T-helper 17 cell (primary cell): Measurements from ENCODE around the gene EPHA7. TPM values are rescaled to one million over a fixed set of nuclear protein-coding genes. Genes with fewer than 3 reads are reported as not detected.

Experiments used
- ATAC-seq: fragments of 150-1000 bp; cut with Tn5 transposase; 2 replicates; pipeline ENCODE4 v1.10.0; 2021; ENCODE audit warnings: mild to moderate bottlenecking, moderate library complexity
- DNase-seq, 3 donors: peaks; one replicate each; pipeline versions ENCODE4 v3.0.0 to v3.0.0-alpha.2; 2020 to 2021
- H3K9me3 ChIP-seq: one replicate; pipeline ENCODE4 v1.7.0; 2013; ENCODE audit warnings: low read length, mild to moderate bottlenecking; ENCODE audit not compliant: control insufficient read depth, poor library complexity, severe bottlenecking
- H3K27ac Mint-ChIP-seq: one replicate; pipeline ENCODE4 v1.8.0; 2022; ENCODE audit warnings: mild to moderate bottlenecking, moderate library complexity, mixed read lengths
- H3K27me3 Mint-ChIP-seq: one replicate; pipeline ENCODE4 v1.8.0; 2022; ENCODE audit warnings: mixed read lengths
- H3K36me3 Mint-ChIP-seq: one replicate; pipeline ENCODE4 v1.8.0; 2022; ENCODE audit warnings: low read depth, mixed read lengths
- H3K4me1 Mint-ChIP-seq: one replicate; pipeline ENCODE4 v1.8.0; 2022; ENCODE audit warnings: mild to moderate bottlenecking, mixed read lengths
- H3K4me3 Mint-ChIP-seq: one replicate; pipeline ENCODE4 v1.8.0; 2022; ENCODE audit warnings: mild to moderate bottlenecking, moderate library complexity, mixed read lengths
- total RNA-seq, 4 donors: library from RNA in 2 of 4; stranded (reverse) in 2 of 4; gene quantifications; one replicate each; pipeline ENCODE4 v1.2.3 and lab custom pipeline; 2022 to 2026

The EPHA7 gene
- total RNA-seq, 2 donors from 2014 or later, result not detected

GRCh38 chr6:93376026-93376540 lies 43.3 kb downstream of the EPHA7 start:
- H3K4me1 Mint-ChIP-seq, result no peaks in the 10 kb centered on the region
- DNase-seq, result no peak
- no peak overlapping the region for H3K4me3 Mint-ChIP-seq
- ATAC-seq, result no peak
- no peaks in the 10 kb centered on the region for H3K27me3 Mint-ChIP-seq
- H3K9me3 ChIP-seq, result no peaks in the 10 kb centered on the region
- no peak overlapping the region for H3K27ac Mint-ChIP-seq
- H3K36me3 Mint-ChIP-seq, result no peaks in the 10 kb centered on the region

GRCh38 chr6:93373445-93373844 lies 45.9 kb downstream of the EPHA7 start:
- DNase-seq, result no peak
- Mint-ChIP-seq H3K27ac (no peak overlapping the region), H3K36me3 (no peaks in the 10 kb centered on the region), H3K27me3 (no peaks in the 10 kb centered on the region), H3K4me3 (no peak overlapping the region), H3K4me1 (no peaks in the 10 kb centered on the region)
- no peaks in the 10 kb centered on the region for H3K9me3 ChIP-seq
- ATAC-seq, result no peak

DNA sequence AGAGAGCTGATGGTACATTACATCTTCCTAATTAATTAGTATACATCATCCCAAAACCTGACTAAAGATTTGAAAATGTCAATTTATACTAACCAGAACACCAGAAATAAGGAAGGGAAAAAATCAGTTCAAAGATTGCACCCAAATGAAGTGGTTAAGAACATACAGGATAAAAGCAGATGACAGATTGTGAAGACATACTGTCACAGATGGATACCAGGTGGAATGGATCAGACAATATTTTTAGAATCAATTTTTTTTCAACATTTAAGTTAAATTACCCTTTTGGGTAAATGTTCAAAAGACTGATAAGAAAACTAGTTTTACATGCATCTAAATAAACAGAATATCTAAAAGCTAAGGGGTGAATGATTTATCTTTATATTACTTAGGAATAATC lies 47.6 kb downstream of the EPHA7 start:
- DNase-seq, result no peak
- ATAC-seq, result no peak
- no peak overlapping the region for H3K4me3 Mint-ChIP-seq
- no peaks in the 10 kb centered on the region for H3K36me3 Mint-ChIP-seq
- H3K27me3 Mint-ChIP-seq, result no peaks in the 10 kb centered on the region
- H3K27ac Mint-ChIP-seq, result no peak overlapping the region
- no peaks in the 10 kb centered on the region for H3K4me1 Mint-ChIP-seq
- H3K9me3 ChIP-seq, result no peaks in the 10 kb centered on the region

DNA sequence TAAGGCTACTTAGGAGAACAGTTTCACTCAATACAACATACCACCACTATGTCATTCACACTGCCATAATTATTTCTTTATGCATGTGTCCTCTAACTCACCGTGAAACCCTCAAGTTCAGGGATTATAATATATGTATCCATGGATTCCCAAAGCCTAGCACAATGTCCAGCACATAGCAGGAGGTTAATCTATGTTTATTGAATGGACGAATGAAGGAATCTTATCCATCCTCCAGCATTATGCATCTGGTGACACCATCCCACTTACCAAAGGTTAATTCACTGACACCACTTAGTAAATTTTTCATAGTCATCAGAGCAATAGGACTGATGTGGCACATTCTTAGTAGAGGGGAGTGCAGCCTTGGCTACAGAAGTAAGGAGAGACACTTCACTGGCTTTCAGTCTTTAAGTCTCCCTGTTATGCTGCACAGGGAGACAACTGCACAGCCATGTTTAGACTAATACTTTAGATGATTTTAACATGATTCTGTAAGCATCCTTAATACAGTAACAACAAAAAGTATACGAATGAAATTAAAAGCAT lies 49.7 kb downstream of the EPHA7 start:
- no peak overlapping the region for H3K27ac Mint-ChIP-seq
- H3K36me3 Mint-ChIP-seq, result no peaks in the 10 kb centered on the region
- H3K9me3 ChIP-seq, result no peaks in the 10 kb centered on the region
- no peaks in the 10 kb centered on the region for H3K27me3 Mint-ChIP-seq
- H3K4me1 Mint-ChIP-seq, result no peaks in the 10 kb centered on the region
- H3K4me3 Mint-ChIP-seq, result no peak overlapping the region
- DNase-seq (no peak), ATAC-seq (no peak)

GRCh38 chr6:93366506-93366905 lies 52.9 kb downstream of the EPHA7 start:
- no peaks in the 10 kb centered on the region for H3K27me3 Mint-ChIP-seq
- H3K9me3 ChIP-seq, result no peaks in the 10 kb centered on the region
- no peaks in the 10 kb centered on the region for H3K36me3 Mint-ChIP-seq
- H3K4me3 Mint-ChIP-seq, result no peak overlapping the region
- ATAC-seq (no peak), DNase-seq (no peak)
- H3K4me1 Mint-ChIP-seq, result no peaks in the 10 kb centered on the region
- H3K27ac Mint-ChIP-seq, result no peak overlapping the region

DNA sequence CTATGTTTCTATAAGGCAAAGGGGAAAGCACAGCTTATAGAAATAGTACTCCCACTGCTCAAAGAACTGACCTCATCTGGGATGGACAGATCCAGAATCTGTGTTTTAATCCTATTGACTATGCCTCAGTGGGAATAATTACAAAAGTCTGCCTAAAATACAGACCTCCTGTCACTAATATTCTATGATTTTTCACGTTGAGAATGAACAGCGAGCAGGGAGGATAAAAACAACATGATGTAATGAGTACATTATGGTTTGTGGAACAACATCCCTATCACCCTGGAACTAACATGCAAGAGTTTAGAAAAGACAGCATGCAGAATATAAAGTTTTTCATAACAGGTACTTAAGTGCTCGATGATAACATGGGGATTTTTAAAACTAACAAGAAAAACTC lies 53.9 kb downstream of the EPHA7 start:
- ATAC-seq (no peak), DNase-seq (no peak)
- no peaks in the 10 kb centered on the region for H3K27me3 Mint-ChIP-seq
- no peak overlapping the region for H3K4me3 Mint-ChIP-seq
- H3K36me3 Mint-ChIP-seq, result no peaks in the 10 kb centered on the region
- no peaks in the 10 kb centered on the region for H3K4me1 Mint-ChIP-seq
- H3K27ac Mint-ChIP-seq, result no peak overlapping the region
- no peaks in the 10 kb centered on the region for H3K9me3 ChIP-seq

DNA sequence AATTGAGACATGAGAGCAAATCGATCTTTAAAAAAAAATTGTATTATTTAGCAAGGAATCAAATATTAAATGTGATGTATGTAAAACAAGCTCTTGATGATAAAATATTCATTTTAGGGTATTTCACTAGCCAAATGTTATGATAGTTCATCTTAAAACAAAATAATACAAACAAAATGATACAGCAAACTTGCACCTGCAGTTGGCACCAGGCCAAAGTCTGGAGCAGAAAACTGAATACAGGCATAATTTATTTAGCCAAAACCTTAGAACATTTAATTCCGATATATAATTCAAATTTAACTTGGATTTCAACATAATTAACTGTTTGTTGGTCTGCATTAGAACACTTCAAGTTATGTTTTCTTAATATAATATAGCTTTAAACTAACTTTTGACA lies 60.9 kb downstream of the EPHA7 start:
- no peak for ATAC-seq
- no peak overlapping the region for H3K4me3 Mint-ChIP-seq
- H3K36me3 Mint-ChIP-seq, result no peaks in the 10 kb centered on the region
- no peaks in the 10 kb centered on the region for H3K4me1 Mint-ChIP-seq
- H3K9me3 ChIP-seq, result no peaks in the 10 kb centered on the region
- no peaks in the 10 kb centered on the region for H3K27me3 Mint-ChIP-seq
- no peak overlapping the region for H3K27ac Mint-ChIP-seq
- DNase-seq, result no peak

DNA sequence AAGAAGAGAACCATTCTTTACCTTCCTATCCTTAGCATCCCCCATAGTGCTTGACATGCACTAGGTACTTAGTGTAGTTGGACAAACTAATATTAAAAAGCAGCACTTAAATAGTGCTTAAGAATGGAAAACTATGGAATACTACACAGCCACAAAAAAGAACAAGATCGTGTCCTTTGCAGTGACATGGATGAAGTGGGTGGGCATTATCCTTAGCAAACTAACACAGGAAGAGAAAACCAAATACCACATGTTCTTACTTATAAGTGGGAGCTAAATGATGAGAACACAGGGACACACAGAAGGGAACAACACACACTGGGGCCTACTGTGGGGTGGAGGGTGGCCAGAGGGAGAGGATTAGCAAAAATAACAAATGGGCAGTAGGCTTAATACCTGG lies 66.8 kb downstream of the EPHA7 start:
- Mint-ChIP-seq H3K27ac (no peak overlapping the region), H3K36me3 (no peaks in the 10 kb centered on the region), H3K27me3 (no peaks in the 10 kb centered on the region), H3K4me1 (no peaks in the 10 kb centered on the region), H3K4me3 (no peak overlapping the region)
- no peaks in the 10 kb centered on the region for H3K9me3 ChIP-seq
- ATAC-seq (no peak), DNase-seq (no peak)

DNA sequence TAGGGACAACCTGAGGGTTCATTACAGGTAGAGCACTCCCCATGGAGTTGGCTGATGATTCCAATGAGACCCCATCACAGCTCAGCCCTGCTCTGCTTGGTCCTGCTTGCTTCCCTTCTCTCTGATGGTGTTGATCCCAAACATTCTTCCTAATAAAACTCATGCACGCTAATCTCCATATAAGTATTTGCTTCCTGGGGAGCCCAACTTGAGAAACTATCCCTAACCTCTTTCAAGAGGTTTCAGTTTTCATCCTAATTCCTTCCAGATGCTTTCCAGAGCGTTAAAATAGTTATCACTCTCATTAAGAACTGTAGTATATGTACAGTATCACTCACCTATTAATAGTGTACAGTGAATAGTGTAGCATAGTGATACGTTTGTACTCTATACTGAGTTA lies 68.1 kb downstream of the EPHA7 start:
- Mint-ChIP-seq H3K36me3 (no peaks in the 10 kb centered on the region), H3K27ac (no peak overlapping the region), H3K27me3 (no peaks in the 10 kb centered on the region), H3K4me1 (no peaks in the 10 kb centered on the region), H3K4me3 (no peak overlapping the region)
- no peaks in the 10 kb centered on the region for H3K9me3 ChIP-seq
- ATAC-seq (no peak), DNase-seq (no peak)

- DNase-seq (no peak), ATAC-seq (no peak)
- Mint-ChIP-seq H3K27me3 (no peaks in the 10 kb centered on the region), H3K4me1 (no peaks in the 10 kb centered on the region), H3K4me3 (no peak overlapping the region), H3K36me3 (no peaks in the 10 kb centered on the region), H3K27ac (no peak overlapping the region)
- no peaks in the 10 kb centered on the region for H3K9me3 ChIP-seq
Measured at GRCh38 chr6:93350774-93351173, 68.6 kb downstream of the EPHA7 start.

GRCh38 chr6:93344333-93344835 lies 75.0 kb downstream of the EPHA7 start:
- H3K27ac Mint-ChIP-seq, result no peak overlapping the region
- H3K4me3 Mint-ChIP-seq, result no peak overlapping the region
- ATAC-seq, result no peak
- no peak for DNase-seq
- no peaks in the 10 kb centered on the region for H3K27me3 Mint-ChIP-seq
- no peaks in the 10 kb centered on the region for H3K36me3 Mint-ChIP-seq
- no peaks in the 10 kb centered on the region for H3K4me1 Mint-ChIP-seq
- H3K9me3 ChIP-seq, result no peaks in the 10 kb centered on the region

DNA sequence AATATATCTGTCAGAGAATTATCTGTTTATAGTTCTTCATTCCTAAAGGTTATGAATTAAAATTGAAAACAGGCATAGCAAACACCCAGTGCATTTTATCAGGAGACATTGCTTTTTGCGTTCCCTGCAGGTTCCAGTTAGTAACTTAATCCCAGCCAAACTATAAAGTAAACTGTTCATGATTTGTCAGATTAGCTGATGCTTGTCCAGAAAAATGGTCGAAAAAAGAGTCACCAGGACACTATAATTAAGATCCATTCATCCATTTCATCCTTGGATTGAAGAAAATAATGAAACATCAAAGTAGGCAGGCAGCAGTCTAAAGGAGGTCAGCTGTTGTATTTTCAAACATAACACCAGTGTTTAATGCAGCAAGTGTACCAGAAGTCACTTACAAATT lies 75.9 kb downstream of the EPHA7 start:
- no peak for DNase-seq

DNA sequence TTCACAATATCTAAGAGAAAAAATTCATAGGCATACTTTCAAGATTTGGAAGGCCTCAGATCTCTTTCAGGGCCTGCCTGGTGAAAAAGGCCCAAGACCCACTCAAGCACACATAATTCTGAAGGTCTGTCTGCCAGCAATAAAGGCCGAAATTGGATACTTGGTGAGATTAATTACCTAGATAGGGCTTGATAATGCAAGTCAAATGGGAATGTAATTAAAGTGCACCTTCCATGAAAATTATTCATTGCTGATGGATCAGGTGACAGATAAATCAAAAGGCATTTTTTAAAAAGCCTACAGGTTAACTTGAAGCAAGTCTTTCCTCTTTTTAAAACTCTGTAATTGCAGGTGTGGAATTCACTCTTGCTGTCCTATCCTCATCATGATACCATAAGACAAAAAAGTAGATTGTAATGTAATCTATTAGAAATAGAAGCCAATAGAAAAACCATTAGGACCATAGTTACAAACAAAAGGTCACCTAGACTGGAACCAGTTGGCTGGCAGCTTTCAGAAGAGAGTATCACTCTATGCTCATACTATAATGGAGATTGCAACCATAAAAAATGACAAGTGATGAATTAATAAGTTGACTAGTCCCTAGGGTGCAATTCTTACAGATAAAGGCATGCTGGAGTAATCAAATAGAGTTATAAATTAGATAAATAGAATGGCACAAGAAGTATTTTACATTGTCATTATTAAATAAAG lies 77.3 kb downstream of the EPHA7 start:
- no peak overlapping the region for H3K4me3 Mint-ChIP-seq
- H3K9me3 ChIP-seq, result no peaks in the 10 kb centered on the region
- no peaks in the 10 kb centered on the region for H3K36me3 Mint-ChIP-seq
- H3K27ac Mint-ChIP-seq, result no peak overlapping the region
- H3K4me1 Mint-ChIP-seq, result no peaks in the 10 kb centered on the region
- ATAC-seq, result no peak
- H3K27me3 Mint-ChIP-seq, result no peaks in the 10 kb centered on the region
- no peak for DNase-seq

More for the DNA sequence above, 75.9 kb downstream of the EPHA7 start:
- Mint-ChIP-seq H3K27me3 (no peaks in the 10 kb centered on the region), H3K27ac (no peak overlapping the region), H3K36me3 (no peaks in the 10 kb centered on the region), H3K4me3 (no peak overlapping the region), H3K4me1 (no peaks in the 10 kb centered on the region)
- no peak for ATAC-seq
- no peaks in the 10 kb centered on the region for H3K9me3 ChIP-seq
